Measurements from ENCODE around the gene BYSL.

The BYSL gene

DNA sequence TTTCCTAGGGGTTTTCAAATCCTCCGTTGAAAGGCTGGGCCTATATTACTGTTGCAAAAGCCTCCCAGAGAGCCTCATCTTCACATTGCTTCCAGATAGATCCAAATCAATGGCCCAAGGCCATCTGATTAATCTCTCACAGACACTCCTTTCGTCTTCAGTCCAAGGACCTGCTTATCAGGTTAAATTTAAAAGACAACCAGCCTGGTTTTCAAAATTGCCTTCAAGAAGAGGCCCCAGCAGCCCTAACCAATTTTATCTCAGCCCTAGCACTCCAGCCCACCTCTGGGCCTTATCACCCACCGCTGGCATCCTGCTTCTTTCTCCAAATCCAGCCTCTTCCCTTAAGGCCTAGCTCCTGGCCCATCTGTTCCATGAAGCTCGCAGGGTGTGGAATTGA, 35.8 kb downstream of the BYSL start:
- no peak overlapping the region for H3K4me3 ChIP-seq
- H3K27ac ChIP-seq = no peak overlapping the region
- DNase-seq (ENCODE audit: low spot score) = no peak
- TF ChIP-seq, protein P1, sequence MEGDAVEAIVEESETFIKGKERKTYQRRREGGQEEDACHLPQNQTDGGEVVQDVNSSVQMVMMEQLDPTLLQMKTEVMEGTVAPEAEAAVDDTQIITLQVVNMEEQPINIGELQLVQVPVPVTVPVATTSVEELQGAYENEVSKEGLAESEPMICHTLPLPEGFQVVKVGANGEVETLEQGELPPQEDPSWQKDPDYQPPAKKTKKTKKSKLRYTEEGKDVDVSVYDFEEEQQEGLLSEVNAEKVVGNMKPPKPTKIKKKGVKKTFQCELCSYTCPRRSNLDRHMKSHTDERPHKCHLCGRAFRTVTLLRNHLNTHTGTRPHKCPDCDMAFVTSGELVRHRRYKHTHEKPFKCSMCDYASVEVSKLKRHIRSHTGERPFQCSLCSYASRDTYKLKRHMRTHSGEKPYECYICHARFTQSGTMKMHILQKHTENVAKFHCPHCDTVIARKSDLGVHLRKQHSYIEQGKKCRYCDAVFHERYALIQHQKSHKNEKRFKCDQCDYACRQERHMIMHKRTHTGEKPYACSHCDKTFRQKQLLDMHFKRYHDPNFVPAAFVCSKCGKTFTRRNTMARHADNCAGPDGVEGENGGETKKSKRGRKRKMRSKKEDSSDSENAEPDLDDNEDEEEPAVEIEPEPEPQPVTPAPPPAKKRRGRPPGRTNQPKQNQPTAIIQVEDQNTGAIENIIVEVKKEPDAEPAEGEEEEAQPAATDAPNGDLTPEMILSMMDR (IDR thresholded peaks at IDR 0.05) = no peak

DNA sequence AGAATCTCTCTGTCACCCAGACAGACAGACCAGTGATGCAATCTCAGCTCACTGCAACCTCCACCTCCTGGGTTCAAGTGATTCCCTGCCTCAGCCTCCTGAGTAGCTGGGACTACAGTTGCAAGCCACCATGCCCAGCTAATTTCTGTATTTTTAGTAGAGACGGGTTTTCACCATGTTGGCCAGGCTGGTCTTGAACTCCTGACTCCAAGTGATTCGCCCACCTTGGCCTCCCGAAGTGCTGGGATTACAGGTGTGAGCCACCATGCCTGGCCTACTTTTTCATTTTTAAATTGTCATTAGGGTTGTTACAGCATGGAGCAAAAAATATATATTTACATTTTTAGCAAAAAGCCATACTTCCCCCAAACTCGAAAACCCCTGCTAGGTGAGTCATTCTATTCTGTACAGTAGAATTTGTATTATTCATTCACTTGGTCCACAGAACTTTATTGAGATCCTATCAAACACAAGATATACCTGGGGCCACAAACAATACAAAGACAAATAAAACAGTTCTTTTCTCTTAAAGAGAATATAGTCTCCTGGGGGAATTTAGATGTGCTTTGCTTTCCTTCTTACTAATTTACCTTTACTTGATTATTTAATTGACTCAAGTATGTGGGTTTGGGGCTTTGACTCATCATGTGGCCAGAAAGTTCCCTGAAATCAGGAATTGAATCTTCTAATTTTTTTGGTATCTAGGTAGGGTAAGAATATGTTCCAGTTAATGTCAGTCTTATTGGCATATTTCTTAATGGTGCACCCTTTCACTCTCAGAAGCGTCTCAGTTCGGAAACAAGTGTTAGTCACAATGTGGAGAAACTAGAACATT, 36.9 kb downstream of the BYSL start:
- Histone ChIP-seq H3K4me3 (no peak overlapping the region), H3K27ac (no peak overlapping the region)
- TF ChIP-seq, protein P1 (IDR thresholded peaks at IDR 0.05) = no peak
- no peak for DNase-seq (ENCODE audit: low spot score)

DNA sequence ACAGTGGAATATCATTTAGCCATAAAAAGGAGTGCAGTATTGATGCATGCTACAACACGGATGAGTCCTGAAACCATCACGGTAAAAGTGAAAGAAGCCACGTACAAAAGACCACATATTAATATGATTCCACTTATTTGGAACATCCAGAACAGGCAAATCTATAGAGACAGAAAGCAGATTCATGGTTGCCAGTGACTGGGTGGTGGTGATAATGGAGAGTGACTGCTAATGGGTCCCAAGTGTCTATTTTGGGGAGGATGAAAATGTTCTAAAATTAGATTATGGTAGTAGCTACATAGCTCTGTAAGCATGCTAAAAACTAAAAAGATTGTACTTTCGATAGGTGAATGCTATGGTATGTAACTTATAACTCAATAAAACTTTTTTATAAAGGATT, 38.7 kb downstream of the BYSL start:
- peak; percentile 2 for DNase-seq (ENCODE audit: low spot score)
- no peak overlapping the region for H3K4me3 ChIP-seq
- TF ChIP-seq, protein P1 (IDR thresholded peaks at IDR 0.05) = no peak
- H3K27ac ChIP-seq = no peak overlapping the region

DNA sequence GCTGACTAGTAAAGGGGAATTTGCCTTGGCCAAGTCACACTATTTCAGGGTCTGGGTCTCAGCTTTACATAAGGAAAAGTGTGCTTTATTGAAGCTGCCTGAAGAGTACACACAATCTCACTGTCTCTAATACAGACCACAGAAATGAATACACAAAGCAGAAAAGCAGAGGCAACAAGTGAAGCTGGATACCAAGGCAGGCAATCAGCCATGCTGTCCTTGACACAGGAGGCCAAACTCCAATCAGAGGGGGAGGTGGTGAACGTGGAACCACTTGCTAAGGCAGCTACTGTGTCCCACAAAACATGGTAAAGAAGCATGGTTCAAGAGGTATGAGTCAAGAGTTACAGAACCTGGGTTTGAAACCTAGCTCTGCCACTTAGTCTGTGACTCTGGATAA, 42.1 kb downstream of the BYSL start:
- peak; percentile 14 for DNase-seq (ENCODE audit: low spot score)
- TF ChIP-seq, protein P1 (IDR thresholded peaks at IDR 0.05) = no peak
- no peak overlapping the region for H3K27ac ChIP-seq

DNA sequence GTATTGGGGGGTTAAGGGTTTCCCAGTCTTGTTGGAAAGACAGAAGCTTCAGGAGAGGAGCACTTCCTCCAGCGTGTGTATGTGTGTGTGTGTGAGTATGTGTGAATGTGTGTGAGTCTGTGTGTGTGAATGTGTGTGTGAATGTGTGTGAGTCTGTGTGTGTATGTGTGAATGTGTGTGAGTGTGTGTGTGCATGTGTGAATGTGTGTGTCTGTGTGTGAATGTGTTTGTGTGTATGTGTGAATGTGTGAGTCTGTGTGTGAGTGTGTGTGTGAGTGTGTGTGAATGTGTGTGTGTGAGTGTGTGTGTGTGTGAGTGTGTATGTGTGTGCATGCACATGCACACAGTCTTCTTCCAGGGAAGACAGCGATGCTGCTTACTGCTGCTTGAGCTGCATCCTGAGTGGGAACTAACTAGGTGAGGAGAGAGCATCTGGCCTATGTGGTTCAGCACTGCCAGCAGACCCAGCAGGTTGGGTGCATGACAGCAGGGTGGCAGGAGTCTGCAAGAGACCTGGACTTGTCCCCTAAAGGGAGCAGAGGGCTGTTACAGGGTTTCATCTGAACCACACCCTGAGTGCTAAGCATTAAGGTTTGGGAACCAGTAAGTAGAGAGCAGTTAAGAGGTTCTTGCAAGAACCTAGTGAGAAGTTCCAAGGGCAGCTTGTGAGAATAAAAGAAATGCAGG, 43.0 kb downstream of the BYSL start:
- DNase-seq (ENCODE audit: low spot score) = peak; percentile 24

More for the DNA sequence above, 42.1 kb downstream of the BYSL start:
- no peak overlapping the region for H3K4me3 ChIP-seq

DNA sequence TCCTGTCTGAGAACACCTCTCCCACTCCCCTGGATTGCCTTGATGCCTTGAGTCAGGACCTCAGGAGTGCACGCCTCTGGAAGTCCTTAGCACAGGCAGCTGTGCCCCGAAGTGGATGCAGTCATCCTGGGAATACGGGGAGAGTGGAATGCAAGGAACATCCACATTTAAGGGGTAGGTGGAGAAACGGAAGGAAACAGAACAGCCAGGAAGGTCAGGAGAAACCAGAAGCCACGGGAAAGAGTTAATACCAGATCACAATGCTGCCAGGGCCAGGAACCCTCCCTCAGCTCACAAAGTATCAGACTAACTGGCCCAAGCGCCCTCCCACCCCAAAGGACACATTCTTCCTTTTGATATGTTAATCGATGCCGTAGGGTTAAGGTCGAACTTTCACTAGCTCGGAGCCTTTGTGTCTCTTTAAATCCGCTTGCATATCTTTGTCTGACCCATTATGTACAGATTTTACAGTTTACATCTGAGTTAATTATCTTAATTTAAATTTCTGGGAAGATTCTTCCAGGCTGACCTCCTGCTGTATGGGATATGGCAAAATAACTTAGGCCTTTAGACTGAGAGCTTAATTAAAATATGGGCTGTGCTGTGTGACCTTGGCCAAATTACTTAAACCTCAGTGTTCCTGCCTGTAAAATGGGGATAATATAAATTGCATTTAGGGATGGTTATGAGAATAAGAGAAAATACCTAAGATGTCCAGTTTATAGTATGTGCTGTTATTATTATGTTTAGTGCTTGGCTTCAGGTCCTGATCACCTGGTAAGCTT, 44.3 kb downstream of the BYSL start:
- H3K27ac ChIP-seq = no peak overlapping the region
- no peak overlapping the region for H3K4me3 ChIP-seq
- no peak for DNase-seq (ENCODE audit: low spot score)
- TF ChIP-seq, protein P1 (IDR thresholded peaks at IDR 0.05) = no peak

More for the DNA sequence above, 43.0 kb downstream of the BYSL start:
- TF ChIP-seq, protein P1 (IDR thresholded peaks at IDR 0.05) = no peak
- no peak overlapping the region for H3K27ac ChIP-seq
- no peak overlapping the region for H3K4me3 ChIP-seq
